GM19351 (cell line): ENCODE results near the gene OS9.
"Not testable (repeated sequence)": the region's sequence is repeated elsewhere in the genome, so short reads cannot be mapped to it uniquely, and the experiment has no call there.

ENCODE experiments used
- ATAC-seq: cut with Tn5 transposase; IDR thresholded peaks from one replicate; pipeline ENCODE4 v1.9.1; 2021; ENCODE audit warnings: mild to moderate bottlenecking, moderate library complexity; ENCODE audit not compliant: unreplicated experiment

The OS9 gene

DNA sequence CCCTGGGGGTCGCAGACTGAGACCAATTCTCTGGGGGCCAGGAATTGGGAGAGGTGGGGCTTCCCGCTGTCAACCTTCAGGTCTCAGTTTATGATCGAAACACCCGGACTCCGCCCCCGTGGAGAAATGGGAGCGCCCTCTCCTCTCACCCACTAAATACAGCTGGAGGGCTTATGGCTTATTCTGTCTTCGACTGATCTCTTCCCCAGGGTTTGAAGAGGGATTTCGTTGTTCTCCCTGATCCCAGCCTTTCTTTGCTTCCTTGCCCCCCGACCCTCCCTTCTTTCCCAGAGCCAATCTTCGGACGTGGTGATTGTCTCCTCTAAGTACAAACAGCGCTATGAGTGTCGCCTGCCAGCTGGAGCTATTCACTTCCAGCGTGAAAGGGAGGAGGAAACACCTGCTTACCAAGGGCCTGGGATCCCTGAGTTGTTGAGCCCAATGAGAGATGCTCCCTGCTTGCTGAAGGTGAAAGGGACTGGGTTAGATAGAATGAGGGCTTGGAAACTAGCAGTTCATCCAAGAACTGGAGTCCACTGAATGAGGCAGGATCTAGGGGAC is 607 bp downstream of the OS9 start:
- ATAC-seq, result no peak

GRCh38 chr12:57695770-57696432 is 2.0 kb downstream of the OS9 start:
- no peak for ATAC-seq

DNA sequence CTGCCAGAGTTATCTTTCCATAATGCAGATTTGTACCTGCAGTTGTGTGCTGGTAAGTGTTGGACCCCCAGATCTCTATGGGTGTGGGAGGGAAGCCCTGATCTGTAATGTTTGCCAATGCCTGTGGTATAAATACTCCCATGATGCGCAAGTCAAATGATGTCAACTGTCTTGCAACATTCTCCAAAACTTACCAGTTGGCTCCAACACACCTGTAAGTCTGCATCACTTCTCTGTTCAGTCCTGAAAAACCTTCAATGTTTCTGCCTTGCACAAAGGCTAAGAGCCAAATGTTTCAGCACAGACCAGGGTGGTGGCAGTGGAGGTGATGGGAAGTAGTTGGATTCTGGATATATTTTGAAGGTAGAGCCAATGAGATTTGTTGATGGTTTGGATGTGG is 3.1 kb downstream of the OS9 start:
- no peak for ATAC-seq

GRCh38 chr12:57698414-57698813 is 4.5 kb downstream of the OS9 start:
- no peak for ATAC-seq

DNA sequence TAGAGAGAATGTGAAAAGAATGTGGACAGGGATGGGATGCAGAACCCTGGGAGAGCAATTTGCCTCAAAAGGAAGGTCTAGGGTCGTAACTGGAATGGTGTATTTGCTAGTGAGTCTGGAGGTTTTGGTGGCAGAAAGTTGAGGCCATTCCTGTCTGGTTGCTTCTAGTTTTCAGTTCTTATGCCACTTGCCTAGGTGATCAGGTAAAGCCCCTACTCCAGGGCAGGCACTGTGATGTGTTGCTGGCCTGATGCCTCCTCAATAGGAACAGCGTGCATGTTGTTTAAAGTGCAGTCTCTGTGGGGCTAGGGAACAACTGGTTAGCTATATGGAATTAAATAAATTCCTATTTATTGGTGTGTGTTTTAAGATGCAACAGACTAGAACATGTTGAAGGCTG is 6.4 kb downstream of the OS9 start:
- ATAC-seq, result no peak

- no peak for ATAC-seq
Measured at GRCh38 chr12:57707250-57707649, 13.3 kb downstream of the OS9 start.

GRCh38 chr12:57708296-57708695 is 14.4 kb downstream of the OS9 start:
- ATAC-seq, result no peak

GRCh38 chr12:57712701-57713100 is 18.8 kb downstream of the OS9 start:
- ATAC-seq, result no peak

GRCh38 chr12:57713209-57713608 is 19.3 kb downstream of the OS9 start:
- no peak for ATAC-seq

GRCh38 chr12:57715036-57715748 is 21.3 kb downstream of the OS9 start:
- not testable (repeated sequence) for ATAC-seq

GRCh38 chr12:57715786-57716185 is 21.9 kb downstream of the OS9 start:
- no peak for ATAC-seq

- no peak for ATAC-seq
Measured at GRCh38 chr12:57716305-57716704, 22.4 kb downstream of the OS9 start.

DNA sequence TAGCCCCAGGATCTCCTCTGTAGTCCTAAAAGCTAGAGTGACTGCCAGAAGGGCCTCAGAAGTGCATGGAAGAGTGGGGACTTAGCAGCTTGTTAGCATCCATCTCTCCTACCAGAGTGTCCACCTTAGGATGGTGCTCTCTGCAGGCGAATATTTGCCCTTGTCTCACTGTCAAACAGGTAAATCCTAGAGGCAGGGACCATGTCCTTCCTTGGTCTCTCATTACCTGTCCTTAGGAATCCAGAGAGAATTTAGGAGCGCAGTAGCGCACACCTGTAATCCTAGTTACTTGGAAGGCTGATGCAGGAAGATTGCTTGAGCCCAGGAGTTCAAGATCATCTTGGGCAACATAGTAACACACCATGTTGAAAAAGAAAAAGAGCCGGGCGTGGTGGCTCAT is 23.2 kb downstream of the OS9 start:
- ATAC-seq, result no peak

GRCh38 chr12:57717846-57718640 is 24.1 kb downstream of the OS9 start:
- ATAC-seq, result no peak

DNA sequence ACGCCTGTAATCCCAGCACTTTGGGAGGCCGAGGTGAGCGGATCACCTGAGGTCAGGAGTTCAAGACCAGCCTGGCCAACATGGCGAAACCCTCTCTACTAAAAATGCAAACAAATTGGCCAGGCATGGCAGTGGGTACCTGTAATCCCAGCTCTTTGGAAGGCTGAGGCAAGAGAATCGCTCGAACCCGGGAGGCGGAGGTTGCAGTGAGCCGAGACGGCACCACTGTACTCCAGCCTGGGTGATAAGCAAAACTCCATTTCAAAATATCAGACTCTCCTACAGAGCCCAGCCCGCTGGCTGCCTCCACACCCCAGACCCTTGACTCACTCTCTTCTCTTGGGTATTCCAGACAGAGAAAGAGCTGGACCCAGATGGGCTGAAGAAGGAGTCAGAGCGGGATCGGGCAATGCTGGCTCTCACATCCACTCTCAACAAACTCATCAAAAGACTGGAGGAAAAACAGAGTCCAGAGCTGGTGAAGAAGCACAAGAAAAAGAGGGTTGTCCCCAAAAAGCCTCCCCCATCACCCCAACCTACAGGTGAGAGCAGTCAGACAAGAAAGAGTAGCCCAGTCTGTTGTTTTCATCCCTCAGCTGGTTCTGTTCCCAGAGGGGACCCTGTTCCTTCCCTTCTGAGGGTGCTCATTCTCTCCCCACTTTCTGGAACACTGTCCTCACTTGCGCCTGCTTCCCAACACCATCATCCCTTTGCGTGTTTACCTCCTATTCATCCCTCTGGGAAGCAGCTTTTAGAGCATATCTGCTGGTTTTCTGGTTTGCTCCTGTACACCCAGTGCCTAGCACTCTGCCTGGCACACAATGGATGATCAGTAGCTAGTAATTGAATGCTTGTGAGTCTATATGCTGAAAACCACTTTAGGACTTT is 25.0 kb downstream of the OS9 start:
- no peak for ATAC-seq

GRCh38 chr12:57719777-57720605 is 26.1 kb downstream of the OS9 start:
- no peak for ATAC-seq

DNA sequence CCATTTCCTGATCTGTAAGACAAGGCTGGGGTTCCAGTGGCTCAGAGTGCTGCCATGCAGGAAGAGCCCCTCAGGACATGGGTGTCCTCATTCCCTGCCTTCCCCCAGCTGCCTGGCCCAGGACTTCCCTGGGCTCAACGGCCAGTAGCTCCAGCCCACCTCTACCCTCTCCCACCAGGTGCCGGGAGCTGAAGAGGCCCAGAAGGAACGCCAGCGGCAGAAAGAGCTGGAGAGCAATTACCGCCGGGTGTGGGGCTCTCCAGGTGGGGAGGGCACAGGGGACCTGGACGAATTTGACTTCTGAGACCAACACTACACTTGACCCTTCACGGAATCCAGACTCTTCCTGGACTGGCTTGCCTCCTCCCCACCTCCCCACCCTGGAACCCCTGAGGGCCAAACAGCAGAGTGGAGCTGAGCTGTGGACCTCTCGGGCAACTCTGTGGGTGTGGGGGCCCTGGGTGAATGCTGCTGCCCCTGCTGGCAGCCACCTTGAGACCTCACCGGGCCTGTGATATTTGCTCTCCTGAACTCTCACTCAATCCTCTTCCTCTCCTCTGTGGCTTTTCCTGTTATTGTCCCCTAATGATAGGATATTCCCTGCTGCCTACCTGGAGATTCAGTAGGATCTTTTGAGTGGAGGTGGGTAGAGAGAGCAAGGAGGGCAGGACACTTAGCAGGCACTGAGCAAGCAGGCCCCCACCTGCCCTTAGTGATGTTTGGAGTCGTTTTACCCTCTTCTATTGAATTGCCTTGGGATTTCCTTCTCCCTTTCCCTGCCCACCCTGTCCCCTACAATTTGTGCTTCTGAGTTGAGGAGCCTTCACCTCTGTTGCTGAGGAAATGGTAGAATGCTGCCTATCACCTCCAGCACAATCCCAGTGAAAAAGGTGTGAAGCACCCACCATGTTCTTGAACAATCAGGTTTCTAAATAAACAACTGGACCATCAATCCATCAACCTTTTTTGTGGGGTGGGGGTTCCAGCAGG is 27.0 kb downstream of the OS9 start:
- no peak for ATAC-seq

- not testable (repeated sequence) for ATAC-seq
Measured at GRCh38 chr12:57721846-57722608, 28.1 kb downstream of the OS9 start.
